Kidney glomerular epithelial cell (primary cell): ENCODE results near the gene KAT7.
"Not testable (repeated sequence)": the region's sequence is repeated elsewhere in the genome, so short reads cannot be mapped to it uniquely, and the experiment has no call there.

Source experiments
- DNase-seq: peaks from one replicate; lab custom pipeline; 2025; lab: John Stamatoyannopoulos, UW

The KAT7 gene

GRCh38 chr17:49788478-49789242 is at the start of gene KAT7:
Gene KAT7 (plus strand): TSS chr17:49788681. CDS start chr17:49788835, 154 bp downstream.
- DNase-seq = peak; percentile 99

DNA sequence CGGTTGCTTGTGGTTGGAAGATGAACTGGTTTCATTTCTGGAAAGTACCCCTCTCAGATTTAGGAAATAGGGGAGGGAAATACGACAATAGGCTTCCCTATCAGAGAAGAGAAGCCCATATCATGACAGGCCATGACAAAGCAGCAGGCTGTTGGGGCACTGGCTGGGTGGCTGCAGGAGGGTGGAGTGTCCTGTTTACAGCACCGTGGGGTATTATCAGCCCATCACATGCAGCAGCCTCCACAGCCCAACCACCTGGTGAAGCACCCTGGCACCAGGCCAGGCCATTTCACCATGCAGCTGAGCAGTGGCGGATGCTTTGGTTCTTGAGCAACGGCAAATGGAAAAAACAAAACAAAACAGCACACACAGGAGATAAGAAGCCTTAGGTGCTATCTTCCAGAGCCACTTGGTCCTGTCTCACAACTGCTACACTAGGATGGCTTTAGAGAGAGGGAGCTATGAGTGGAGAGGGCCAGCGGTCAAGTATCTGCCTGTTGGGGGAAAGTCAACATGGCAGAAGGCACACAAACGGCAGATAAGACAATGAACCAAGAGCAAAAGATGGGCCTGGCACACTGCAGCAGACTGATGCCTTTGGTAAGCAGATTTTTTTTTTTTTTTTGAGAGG is 48.7 kb upstream of the KAT7 start:
- no peak for DNase-seq

GRCh38 chr17:49741009-49741691 is 47.3 kb upstream of the KAT7 start:
- DNase-seq = no peak

- DNase-seq = no peak
Observed at GRCh38 chr17:49741692-49742076, 46.8 kb upstream of the KAT7 start.

DNA sequence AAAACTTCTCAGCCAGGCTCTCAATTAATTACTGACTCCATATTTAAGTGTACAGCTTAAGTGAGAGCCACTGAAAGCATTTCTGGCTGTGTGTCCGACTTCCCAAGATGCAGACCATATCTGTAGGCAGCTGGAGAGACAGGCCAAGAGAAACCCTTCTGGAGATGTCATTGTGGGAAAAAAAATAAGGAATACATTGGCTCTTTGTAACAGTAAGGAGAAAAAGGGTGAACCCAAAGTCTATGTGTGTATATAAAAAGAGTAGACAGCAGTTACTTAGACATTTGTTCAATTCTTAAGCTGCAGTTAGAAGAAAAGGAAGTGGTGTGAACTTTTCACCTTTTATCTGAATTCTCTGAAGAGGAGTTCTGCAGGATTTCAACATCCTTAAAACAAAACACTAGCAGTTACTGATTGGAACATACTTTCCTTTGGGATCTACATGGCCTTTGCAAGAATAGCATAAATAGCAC is 46.3 kb upstream of the KAT7 start:
- no peak for DNase-seq

DNA sequence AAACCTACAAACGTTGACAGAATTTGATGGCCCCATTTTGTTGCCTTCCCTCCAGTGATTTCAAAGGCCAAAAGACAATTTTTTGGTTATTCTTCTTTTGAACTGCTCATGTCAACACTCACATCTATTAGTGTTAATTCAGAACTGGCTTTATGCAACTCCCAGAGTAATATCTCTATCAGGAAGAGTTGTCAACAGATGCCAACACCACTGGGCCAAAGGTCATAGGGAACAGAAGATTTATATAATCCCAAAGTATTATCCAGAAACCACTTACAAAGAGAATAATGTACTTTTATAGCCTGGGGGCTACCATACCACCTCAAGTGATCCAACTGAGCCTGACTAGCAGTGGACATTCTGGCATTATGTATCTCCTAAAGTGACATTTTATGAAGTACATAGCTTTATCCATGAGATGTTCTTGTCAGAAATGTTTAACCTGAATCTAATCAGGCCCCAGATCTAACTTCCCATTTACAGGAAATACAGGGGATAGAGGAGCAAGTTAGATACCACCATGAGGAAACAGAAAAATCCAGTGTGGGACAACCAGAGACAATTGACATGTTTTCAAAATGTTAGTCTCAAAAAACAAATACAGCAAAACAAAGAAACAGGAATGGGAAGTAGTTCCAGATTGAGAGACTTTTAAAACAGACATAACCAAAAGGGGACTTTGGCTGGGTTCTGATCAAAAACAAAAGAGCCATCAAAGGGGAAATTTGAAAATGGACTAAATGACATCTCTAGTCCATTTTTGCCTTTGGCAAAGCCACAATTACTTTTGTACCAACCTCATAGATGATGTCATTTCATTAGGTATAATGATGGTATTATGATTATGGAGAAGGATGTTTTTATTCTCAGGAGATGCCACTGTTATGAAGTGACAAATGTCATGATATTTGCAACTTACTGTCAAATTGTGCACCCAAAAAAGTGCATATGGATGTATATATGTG is 43.0 kb upstream of the KAT7 start:
- DNase-seq = no peak

GRCh38 chr17:49746791-49747490 is 41.5 kb upstream of the KAT7 start:
- no peak for DNase-seq

GRCh38 chr17:49747632-49748031 is 40.8 kb upstream of the KAT7 start:
- DNase-seq = no peak

DNA sequence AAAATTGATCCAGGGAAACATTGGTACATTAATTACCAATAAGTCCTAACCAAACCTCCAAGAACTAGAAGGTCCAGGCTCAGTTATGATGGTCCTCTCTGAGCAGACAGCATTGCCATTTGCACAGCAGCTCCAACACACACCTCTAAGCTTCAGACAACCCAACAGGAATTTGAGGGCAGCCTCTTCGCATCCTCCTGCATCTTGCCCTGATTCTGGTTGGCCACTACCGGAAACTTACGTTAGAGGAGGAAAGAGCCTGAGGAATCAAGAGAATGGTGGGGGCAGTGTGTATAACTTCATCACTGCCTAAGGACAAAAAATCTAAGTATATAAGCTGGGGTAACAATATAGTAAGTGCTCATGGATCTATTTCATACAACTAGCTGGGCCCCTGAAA is 40.3 kb upstream of the KAT7 start:
- DNase-seq = no peak

DNA sequence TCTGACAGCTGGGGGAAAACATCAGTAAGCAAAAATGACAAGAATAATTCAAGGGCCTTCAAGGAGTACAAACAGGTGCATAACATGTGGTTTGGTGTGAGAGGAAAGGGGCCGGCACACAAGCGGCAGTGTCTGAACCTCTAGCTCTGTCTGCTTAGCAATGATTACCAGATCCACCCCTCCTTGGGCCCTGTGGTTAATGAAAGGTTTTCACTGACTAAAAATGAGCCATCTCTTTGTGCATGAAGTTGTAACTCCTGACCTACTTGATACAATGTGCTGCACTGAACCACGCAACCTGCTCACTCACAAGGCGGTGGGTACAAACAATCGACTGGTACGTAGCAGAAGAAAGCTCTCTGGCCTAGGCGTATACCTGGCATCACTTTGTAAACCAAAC is 39.7 kb upstream of the KAT7 start:
- DNase-seq = peak; percentile 19

- no peak for DNase-seq
Observed at GRCh38 chr17:49749730-49750129, 38.8 kb upstream of the KAT7 start.

- DNase-seq = no peak
Observed at GRCh38 chr17:49752508-49752907, 36.0 kb upstream of the KAT7 start.

- DNase-seq = no peak
Observed at GRCh38 chr17:49753959-49754391, 34.5 kb upstream of the KAT7 start.

DNA sequence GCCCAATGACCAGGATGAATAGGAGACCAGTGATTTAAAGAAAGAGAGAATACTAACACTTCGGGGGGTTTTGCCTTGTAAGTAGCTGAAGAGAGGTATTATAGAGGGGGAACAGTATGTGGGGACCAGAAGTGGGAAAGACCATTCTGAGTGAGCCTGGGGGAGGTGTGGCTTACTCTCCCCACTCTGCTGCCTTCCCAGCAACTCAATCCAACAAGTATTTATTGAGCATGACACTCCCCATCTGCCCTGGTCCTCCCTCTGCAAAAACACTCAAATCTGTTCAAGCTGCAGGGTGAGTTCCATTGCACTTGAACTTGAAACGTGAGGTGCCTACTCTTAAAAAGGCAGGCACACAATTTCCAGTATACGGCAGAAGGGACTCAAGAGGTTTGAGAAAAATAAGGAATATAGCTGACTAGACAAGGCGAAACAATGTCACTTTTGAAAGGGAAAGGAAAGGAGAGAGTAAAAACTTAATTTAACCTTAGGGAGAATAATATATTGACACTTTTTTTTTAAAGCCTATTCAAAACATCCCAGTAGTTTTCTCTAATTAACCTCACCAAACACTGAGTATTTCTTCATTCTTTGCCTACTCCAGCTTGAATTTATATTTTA is 32.7 kb upstream of the KAT7 start:
- no peak for DNase-seq

DNA sequence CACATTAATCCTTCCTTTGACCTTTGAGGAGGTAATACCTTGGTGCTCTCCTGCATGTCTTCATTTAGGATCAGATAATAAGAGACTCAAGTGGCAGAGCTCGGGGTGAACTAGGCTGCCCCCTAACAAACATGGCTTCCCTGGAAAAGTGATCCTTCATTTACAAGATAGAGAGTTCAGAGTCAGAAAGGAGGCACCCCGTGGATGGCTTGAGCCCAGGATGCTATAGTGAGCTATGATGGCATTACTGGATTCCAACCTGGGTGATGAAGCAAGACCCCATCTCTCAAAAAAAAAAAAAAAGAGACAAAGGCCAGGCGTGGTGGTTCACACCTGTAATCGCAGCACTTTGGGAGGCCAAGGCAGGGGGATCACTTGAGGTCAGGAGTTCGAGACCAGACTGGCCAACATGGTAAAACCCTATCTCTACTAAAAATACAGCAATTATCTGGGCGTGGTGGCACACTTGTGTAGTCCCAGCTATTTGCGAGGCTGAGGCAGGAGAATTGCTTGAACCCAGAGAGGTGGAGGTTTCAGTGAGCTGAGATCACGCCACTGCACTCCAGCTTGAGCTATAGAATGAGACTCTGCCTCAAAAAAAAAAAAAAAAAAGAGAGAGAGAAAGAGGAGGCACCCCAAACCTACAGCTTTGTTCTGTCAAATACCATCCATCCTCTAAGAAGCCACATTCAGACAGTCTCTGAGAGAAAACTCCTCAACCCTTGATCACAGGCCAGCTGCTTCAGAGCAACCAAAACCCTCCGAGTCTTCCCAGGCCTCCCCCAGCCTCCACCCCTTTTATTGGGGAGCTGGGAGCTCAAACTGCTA is 31.9 kb upstream of the KAT7 start:
- no peak for DNase-seq

- DNase-seq = no peak
Observed at GRCh38 chr17:49757151-49757777, 31.2 kb upstream of the KAT7 start.

DNA sequence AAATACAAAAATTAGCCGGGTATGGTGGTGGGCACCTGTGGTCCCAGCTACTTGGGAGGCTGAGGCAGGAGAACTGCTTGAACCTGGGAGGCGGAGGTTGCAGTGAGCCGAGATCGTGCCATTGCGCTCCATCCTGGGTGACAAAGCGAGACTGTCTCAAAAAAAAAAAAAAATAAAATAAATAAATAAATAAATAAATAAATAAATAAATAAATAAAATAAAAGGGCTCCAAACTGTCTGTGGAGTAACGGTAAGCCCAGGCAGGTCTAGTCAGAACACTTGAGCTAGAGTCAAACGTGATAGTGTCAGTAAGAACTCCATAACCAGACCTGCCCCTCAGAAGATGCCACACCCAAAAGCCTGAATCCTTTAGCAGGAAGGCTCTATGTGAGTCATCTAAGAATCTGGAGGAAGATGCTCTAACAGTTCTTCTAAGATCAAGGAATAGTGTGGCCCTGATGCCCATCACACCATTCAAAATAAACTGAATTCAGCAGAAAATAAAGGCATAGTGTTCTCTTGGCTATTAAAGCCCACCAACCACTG is 29.9 kb upstream of the KAT7 start:
- DNase-seq = not testable (repeated sequence)

GRCh38 chr17:49759203-49759602 is 29.3 kb upstream of the KAT7 start:
- DNase-seq = no peak

GRCh38 chr17:49760296-49760695 is 28.2 kb upstream of the KAT7 start:
- DNase-seq = no peak
